ENCODE results near the gene PITX3.
A peak's percentile ranks its signal among the peaks of the same experiment; 100 is the strongest.
"Not testable (repeated sequence)": the region's sequence is repeated elsewhere in the genome, so short reads cannot be mapped to it uniquely, and the experiment has no call there.

The PITX3 gene

DNA sequence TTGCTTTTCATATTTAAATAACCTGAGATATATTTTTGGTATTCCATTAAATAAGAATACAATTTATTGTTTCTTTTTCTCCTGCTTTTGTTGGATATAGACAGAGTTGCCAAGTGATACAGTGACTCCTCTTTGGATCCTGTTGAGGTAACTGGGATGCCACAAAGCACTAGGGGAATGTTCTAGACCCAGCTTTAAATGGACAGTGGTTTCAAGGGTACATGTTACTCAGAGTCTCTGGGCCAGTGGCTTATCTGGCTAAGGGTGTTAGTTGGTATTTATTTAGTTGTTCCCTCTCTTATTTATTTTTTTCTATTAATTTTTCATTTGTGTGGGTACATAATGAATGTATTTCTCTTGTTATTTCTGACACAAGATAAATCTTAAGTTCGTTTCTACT lies 13.1 kb upstream of the PITX3 start:
- no peak for DNase-seq

- not testable (repeated sequence) for DNase-seq
These were observed 11.2 kb upstream of the PITX3 start for GRCh38 chr10:102252508-102252907.

GRCh38 chr10:102247734-102248133 lies 6.4 kb upstream of the PITX3 start:
- no peak for DNase-seq

DNA sequence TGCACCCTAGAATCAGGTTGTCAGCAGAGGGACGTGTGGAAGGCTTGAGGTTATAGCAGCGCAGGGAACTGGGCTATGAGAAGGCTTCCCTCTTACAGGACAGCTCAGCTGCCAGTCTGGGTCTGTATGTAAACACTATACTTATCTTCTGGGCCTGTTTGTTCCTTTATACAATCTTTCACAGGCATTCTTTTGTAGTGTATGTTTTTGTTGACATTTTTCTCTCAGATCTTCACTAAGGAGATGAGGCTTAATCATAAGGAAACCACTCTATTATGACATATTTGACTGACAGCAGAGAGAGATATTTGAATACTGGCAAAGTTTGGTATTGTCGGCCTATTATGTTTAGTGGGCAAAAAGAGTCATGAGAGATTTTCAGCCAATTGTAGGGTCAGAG lies 4.9 kb upstream of the PITX3 start:
- no peak for DNase-seq

DNA sequence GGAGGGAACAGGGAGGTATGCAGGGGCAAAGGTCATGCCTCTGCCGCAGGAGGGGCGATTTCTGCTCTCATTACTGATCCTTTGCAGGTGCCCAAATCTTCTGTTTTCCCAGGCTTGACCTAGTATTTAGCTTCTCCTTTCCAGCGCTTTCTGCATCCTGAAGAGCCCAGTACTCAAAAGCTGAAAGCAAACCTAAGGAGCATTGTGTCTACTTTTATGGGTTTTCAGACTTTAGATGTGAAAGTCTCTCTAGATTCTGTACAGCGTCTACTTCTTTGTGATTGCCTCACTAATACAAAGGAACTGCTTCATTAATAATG lies 4.6 kb upstream of the PITX3 start:
- DNase-seq = no peak

- DNase-seq = peak; percentile 84
These were observed 4.0 kb upstream of the PITX3 start, which contains the start of gene GBF1 for GRCh38 chr10:102245082-102245931. TSS of gene GBF1 (plus strand) at chr10:102245532. CDS start at chr10:102258939, 13,407 bp downstream.

DNA sequence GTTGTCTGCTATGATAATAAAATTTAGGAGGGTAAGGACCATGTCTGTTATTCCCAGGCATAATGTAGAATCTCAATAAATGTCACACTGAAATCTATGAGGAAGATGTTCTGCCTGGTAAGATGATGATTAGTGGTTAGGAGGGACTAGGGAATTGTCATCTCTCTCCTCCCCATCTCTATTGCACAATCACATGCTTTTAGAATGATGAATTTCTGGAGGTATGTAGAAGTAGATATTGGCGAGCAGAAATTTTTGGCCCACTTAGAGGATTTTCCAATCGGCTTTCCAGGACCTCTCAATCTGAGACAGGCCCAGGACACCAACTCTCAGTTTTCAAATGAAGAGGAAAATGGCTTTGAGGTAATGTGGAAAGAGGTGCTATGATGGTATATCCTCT lies 2.0 kb upstream of the PITX3 start:
- no peak for DNase-seq

DNA sequence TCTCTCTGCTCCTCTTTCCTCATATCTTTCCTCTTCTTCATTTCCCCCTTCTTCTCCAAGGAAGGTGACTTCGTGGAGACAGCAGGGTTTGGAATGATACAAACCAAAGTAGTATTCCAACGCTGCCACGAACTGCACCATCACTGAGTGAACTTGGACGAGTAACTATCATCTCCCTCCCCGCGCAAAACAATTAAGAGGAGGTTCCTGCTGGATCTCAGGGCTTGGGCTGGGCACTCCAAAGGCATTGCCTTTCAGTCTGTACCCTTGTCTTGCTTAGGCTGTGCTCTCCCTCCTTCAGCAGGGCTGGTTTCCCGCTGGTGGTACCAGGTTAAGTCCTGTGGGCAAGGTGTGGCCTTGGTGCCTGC lies 790 bp upstream of the PITX3 start:
- no peak for DNase-seq

- DNase-seq = no peak
These were observed 274 bp downstream of the PITX3 start for GRCh38 chr10:102241032-102241443.

DNA sequence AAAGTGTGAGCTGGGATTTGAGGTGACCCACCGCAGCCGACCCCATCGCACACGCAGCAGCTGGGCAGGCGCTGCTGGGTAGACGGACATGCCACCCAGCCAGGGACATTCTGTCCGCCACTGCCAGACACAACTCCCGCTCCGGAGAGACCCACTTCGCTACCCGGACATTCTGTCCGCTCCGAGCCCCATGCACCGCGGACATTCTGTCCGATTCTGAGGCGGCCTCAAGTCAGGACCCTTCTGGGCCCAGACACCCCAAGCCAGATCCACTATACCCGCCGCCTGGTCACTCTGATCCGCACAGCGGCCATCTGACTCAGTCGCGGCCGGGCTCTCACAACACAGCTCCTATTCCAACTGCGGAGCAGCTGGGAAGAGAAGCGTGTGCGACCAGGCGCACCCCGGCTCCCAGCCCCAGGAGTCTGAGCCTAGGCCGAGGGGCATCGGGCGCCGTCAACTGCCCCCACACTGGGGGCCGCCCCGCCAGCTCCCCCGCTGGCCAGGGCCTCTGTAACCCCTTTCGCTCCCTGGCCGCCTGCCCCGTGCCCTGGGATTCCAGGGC lies 763 bp downstream of the PITX3 start:
- no peak for DNase-seq

- DNase-seq = no peak
These were observed 3.5 kb downstream of the PITX3 start for GRCh38 chr10:102237711-102238252.

DNA sequence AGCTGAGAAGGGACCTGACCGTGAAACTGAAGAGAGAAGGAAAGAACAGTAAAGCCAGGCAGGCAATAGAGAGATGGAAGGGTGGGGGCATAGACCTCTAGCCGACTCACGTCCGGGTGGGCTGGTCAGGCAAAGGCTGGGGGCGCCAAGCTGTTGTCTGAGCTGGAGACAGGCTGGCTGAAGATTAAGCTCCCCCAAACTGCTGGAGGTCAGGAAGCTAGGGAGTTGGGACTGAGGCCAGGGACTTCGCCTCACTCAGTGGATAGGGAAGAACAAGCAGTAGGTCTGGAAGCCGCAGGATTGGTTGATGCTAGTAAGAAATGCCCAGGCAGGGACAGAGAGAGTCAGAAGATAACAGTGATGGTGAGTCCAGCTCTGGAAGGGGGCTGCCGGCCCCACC lies 5.3 kb downstream of the PITX3 start:
- DNase-seq = no peak

DNA sequence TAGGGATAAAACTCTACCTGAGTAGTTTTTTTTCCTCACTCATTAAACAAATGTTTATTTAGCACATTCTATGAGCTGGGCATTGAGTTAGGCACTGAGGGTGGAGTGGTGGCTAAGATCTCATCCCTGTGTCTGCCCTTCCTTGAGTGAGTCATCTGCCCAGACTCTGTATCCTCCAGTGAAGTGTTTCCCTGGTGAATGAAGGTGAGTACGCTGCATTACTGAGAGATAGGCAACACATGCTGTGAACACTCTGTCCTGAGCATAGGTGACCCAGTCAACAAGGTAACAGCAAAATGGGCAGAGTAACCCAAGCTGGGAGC lies 5.8 kb downstream of the PITX3 start:
- DNase-seq = no peak

DNA sequence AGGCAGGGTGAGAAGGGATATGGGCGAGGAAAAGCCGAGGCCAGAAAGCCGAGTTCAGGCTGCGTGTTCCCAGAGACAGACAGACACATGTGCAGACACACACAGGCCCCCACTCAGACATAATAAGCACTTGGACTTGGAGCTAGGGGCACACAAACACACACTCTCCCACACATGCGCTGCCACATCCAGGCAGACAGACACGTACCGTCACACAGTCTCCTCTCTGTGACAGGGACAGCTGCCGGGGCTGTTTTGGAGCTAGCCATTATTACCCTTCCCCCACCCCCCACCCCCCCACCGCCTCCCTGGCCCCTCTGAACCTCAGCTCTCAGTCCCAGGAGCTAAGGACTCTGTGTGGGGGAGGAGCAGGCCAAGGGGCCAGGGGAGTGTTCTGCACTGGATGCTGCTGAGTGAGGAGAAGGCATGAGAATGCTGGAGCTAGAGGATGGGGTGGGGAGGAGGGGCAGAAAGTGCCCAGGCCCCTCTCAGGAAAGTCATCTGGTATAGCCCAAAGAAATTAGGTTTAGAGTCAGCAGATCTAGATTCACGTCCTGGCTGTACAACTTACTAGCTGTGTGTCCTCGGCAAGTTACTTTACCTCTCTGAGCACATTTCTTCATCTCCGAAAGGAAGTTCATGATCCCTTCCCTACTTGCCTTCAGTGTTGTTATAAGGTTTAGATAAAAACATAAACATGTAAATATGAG lies 6.3 kb downstream of the PITX3 start:
- DNase-seq = no peak

GRCh38 chr10:102233997-102234396 lies 7.3 kb downstream of the PITX3 start:
- no peak for DNase-seq

DNA sequence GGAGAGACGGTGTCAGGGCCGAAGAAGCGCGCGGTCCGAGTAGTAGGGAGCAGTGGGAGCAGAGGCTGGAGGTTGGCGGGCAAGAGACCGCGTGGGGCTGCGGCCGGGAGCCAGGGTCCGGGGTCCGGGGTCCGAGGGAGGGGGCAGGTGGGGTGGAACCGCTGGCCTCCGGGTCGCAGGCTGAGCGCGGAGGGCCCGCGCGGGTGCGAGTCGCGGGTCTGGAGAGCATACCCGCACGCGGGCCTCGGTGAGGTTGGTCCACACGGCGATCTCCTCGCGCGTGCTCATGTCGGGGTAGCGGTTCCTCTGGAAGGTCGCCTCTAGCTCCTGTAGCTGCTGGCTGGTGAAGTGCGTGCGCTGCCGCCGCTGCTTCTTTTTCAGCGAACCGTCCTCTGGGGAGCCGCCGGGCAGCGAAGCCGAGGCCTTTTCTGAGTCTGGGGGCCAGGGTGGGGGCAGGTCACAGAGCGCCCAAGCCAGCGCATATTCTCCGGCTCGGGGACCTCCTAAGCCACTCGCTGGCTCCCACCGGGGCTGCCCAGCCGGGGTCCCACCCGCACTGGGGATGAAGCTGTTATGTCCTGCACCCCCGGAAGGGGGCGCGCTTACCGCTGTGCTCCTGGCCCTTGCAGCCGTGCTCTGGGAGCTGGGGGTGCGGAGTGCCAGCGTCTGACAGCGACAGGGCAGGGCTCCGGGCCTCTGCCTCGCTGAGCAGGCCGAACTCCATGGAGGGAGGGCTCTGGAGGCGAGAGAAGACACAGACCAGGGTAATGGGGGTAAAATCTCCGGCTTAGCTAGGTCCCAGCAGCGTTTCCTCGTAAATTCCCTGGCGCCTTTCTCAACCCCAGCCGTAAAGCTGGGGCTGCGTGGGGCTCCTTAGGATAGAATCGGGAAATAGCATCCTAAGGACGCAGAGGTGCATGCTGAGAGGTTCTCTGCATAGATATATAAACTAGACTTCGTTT lies 9.7 kb downstream of the PITX3 start:
- DNase-seq = peak; percentile 70

DNA sequence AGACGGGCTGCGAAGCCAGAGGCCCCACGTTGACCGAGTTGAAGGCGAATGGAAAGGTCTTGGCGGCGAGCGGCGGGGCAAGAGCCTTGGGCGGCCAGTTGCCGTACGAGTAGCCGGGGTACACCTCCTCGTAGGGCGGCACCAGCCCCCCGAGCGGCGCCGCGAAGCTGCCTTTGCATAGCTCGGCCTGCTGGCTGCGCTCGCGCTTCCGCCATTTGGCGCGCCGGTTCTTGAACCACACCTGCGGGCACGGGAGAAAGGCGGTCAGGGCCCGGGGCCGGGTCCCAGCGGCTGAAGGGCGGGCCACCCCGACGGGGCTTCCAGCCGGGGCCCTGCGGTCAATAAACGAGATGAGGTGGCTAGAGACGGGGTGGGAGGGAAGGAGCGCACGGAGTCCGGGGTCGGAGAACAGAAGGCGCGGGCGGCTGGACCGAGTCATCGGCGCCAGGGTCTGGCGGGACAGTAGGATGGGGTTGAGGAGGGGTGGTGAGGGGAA lies 10.4 kb downstream of the PITX3 start:
- peak; percentile 45 for DNase-seq

DNA sequence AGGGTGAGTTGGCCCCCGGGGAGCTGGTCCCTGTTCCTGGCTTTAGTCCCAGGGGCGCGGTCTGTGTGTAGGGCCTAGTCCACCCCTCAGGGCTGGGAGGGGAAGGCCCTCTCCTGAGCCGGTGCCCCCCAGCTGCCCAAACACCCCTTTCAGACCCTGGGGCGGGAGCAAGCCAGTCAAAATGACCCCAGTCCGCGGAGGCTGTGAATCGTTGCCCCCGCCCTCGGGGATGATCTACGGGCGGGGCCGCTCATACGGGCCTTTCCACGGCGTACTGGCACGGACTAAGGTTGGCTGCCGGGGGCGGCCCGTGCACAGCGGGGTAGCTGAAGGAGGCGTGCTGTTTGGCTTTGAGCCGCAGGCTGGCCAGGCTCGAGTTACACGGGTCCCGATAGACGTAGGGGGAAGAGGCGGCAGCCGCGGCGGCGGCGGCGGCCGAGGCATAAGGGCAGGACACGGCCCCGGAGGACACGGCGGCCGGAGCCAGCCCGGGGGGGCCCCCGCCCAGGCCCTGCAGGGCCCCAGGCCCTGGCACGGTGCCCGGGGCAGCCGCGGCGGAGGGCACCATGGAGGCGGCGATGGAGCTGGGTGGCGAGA lies 10.9 kb downstream of the PITX3 start:
- DNase-seq = no peak

DNA sequence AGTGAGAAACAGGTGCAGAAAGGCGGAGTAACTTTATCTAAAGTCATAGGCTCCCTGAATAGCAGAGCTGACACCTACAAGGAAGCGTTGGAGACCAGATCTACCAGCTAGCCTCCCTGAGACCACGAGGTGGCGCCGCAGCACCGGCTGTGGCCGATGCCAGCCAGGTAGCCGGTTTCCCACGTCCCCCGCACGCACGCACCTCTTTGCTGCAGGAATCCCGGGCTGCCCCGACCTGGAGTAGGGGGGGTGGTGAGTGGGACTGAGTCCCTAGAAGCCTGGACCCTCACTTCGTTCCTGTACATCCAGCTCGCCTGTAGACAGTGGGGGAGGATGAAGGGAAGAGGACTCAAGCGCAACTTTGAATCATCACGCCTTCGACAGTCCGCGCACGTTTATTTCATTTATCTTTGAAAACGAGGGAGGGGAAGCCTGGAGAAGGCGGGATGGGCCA lies 11.5 kb downstream of the PITX3 start:
- DNase-seq = peak; percentile 87

- DNase-seq = no peak
These were observed 14.3 kb downstream of the PITX3 start for GRCh38 chr10:102227050-102227449.

DNA sequence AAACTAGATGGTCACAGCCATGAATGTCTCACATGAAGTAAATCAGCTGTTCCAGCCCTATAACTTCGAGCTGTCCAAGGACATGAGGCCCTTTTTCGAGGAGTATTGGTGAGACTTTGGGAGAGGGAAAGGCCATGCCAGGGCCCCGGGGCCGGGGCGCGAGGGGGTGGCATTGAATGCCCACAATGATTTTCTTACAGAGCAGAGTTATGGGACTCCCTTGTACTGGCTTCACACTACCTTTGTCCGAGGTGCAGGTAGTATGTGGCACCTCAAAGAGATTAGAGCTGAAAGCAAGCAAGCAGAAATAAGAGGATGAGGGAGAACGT lies 14.8 kb downstream of the PITX3 start:
- DNase-seq = no peak
